Measurements from ENCODE around the gene GPR157.

GRCh38 chr1:9059891-9060744, 68.8 kb downstream of the GPR157 start:
- TF ChIP-seq, protein P1, sequence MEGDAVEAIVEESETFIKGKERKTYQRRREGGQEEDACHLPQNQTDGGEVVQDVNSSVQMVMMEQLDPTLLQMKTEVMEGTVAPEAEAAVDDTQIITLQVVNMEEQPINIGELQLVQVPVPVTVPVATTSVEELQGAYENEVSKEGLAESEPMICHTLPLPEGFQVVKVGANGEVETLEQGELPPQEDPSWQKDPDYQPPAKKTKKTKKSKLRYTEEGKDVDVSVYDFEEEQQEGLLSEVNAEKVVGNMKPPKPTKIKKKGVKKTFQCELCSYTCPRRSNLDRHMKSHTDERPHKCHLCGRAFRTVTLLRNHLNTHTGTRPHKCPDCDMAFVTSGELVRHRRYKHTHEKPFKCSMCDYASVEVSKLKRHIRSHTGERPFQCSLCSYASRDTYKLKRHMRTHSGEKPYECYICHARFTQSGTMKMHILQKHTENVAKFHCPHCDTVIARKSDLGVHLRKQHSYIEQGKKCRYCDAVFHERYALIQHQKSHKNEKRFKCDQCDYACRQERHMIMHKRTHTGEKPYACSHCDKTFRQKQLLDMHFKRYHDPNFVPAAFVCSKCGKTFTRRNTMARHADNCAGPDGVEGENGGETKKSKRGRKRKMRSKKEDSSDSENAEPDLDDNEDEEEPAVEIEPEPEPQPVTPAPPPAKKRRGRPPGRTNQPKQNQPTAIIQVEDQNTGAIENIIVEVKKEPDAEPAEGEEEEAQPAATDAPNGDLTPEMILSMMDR (conservative IDR thresholded peaks at IDR 0.05; ENCODE audit: low read length) = no peak
- TF ChIP-seq EZH2phosphoT487 (IDR thresholded peaks at IDR 0.05; ENCODE audit: borderline replicate concordance, low read depth, low read length) = no peak
